Hematopoietic multipotent progenitor cell (in vitro differentiated cells): ENCODE results near the gene WNT3A. TPM values are rescaled to one million over a fixed set of nuclear protein-coding genes. Genes with fewer than 3 reads are reported as not detected.
"Not testable (repeated sequence)": the region's sequence is repeated elsewhere in the genome, so short reads cannot be mapped to it uniquely, and the experiment has no call there.

Source experiments
- DNase-seq, 3 donors: peaks; one replicate each; pipeline ENCODE4 v3.0.0-alpha.2; 2011 to 2015; ENCODE audit warnings: low read depth in 2 of 3, low spot score in 2 of 3
- total RNA-seq: library from RNA; depleted of rRNA; stranded (reverse); fragments of >200 nt; gene quantifications from one replicate; pipeline ENCODE4 v1.2.3, GENCODE V29; 2012

WNT3A gene
- total RNA-seq, 1 donor, result not detected

GRCh38 chr1:228009828-228010775 is 3.3 kb downstream of the WNT3A start:
- DNase-seq, result no peak

GRCh38 chr1:228010921-228011320 is 4.1 kb downstream of the WNT3A start:
- DNase-seq, result no peak

- no peak for DNase-seq
These were observed 5.0 kb downstream of the WNT3A start for GRCh38 chr1:228011721-228012311.

- DNase-seq, result no peak
These were observed 5.8 kb downstream of the WNT3A start for GRCh38 chr1:228012555-228012954.

GRCh38 chr1:228013131-228013934 is 6.5 kb downstream of the WNT3A start:
- DNase-seq, result no peak

GRCh38 chr1:228013935-228014930 is 7.4 kb downstream of the WNT3A start:
- peak in 1 of 3 donors; percentile 80 for DNase-seq

GRCh38 chr1:228015276-228016180 is 8.7 kb downstream of the WNT3A start:
- DNase-seq, result no peak

- no peak for DNase-seq
These were observed 9.3 kb downstream of the WNT3A start for GRCh38 chr1:228016181-228016510.

GRCh38 chr1:228016653-228017355 is 10.0 kb downstream of the WNT3A start:
- no peak for DNase-seq

GRCh38 chr1:228017356-228018124 is 10.7 kb downstream of the WNT3A start:
- DNase-seq, result no peak

- DNase-seq, result no peak
These were observed 11.3 kb downstream of the WNT3A start for GRCh38 chr1:228018125-228018398.

GRCh38 chr1:228018961-228019721 is 12.3 kb downstream of the WNT3A start:
- no peak for DNase-seq

- DNase-seq, result not testable (repeated sequence)
These were observed 12.9 kb downstream of the WNT3A start for GRCh38 chr1:228019722-228020083.

GRCh38 chr1:228020686-228021354 is 14.0 kb downstream of the WNT3A start:
- no peak for DNase-seq

GRCh38 chr1:228021355-228022030 is 14.7 kb downstream of the WNT3A start:
- DNase-seq, result no peak
